NCI-H187 treated with DMSO at 0.1 percent for 48 hours (cell line): ENCODE results near the gene PTAR1.
A peak's percentile ranks its signal among the peaks of the same experiment; 100 is the strongest.

Experiments used
- DNase-seq: peaks from one replicate; lab custom pipeline; 2025; lab: John Stamatoyannopoulos, UW

Gene PTAR1

GRCh38 chr9:69674112-69674685 is 85.6 kb downstream of the PTAR1 start:
- DNase-seq: peak; percentile 9

- no peak for DNase-seq
These were observed 86.5 kb downstream of the PTAR1 start for GRCh38 chr9:69673311-69673640.

- peak; percentile 71 for DNase-seq
These were observed 87.1 kb downstream of the PTAR1 start for GRCh38 chr9:69672596-69673310.

DNA sequence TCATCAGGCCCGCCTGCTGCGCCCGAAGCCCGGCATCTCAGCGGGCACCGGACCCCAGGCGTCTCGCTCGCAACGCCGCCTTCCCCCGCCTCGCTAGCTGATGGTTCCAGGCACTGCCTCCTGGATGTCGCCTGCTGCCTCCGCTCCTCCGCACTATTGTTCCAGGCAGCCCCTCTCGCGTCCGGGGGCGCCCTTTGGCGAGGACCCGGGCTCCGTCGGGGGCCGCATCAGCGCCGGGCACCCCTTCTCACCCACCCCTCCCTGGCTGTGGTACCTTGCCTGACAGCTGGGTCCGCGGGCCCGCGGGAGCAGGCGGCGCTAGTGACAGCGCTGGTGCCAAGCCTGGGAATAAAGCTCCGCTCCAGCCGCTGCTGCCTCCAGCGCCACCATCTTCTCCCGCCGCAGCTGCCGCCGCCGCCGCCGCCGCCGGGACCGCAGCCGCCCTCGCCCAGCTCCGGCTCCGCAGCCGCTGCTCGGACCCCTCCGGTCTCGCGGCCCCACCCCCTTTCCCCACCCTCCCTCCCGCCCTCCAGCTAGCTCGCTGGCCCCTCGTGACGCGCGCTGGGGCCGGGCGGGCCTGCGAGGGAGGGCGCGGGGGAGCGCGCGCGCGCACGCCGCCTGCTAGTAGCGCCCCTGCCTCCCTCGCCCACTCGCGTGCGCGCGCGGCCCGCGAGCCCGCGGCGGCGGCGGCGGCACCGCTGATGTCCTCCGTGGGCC is 87.8 kb downstream of the PTAR1 start, which contains the start of gene APBA1:
TSS of gene APBA1 (minus strand) at position 493 of the 717 bp plus-strand sequence.
- DNase-seq: no peak

DNA sequence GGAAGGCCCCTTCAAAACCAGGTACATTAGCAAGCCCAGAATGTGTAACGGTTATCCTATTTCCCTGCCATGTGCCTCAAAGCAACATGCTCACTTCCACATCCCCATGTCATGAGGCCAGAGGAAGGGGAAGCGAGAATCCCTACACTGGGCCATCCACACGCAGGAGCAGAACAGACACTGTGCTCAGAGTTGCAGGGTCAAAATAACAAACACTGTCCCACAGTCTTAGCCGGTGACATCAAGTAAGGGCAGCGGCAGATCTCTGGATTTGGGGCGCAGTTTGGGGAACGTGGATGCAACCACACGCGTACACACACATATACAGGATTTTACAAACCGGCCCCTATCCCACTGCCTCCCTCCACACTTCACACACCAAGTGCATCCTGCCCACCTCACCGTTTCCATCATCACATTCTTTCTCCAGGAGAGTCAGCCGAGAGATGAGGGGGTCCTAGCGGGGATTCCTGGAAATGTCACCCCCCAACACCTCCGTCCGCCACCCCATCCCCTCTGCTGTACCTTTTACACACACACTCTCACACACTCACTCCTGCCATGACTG is 88.4 kb downstream of the PTAR1 start:
- no peak for DNase-seq

- no peak for DNase-seq
These were observed 92.5 kb downstream of the PTAR1 start for GRCh38 chr9:69667306-69667705.

DNA sequence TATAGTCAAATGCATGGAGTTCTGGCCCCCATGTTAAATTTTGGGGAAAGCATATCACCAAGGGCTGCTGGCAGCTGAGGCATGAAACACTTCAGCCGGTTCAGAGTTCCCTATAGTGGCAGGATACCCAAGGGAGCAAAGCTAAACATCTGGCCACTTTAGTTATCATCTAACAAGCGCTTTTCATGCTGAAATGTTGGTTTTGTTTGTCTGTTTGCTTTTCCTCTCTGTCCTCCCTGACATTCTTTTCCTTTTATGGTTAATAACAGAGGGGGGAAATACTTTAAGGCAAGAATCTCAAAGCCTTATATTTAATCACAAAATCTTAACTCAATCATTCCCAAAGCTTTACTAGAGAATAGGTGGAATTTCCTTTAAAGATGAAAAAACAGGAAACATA is 99.5 kb downstream of the PTAR1 start:
- no peak for DNase-seq
